DND-41 (cell line): ENCODE measurements around the gene ACSM4.

Experiments
- ATAC-seq: fragments of 200-7000 bp; cut with Tn5 transposase; 3 replicates; pipeline ENCODE4 v1.9.1; 2021; ENCODE audit warnings: low read depth; ENCODE audit not compliant: insufficient read depth
- DNase-seq: peaks from one replicate; pipeline ENCODE4 v3.0.0-alpha.2; 2020
- H2AFZ ChIP-seq: 2 replicates; pipeline ENCODE4 v1.6.0; 2012; ENCODE audit warnings: low read depth, low read length
- H3K27ac ChIP-seq: 2 replicates; pipeline ENCODE4 v1.5.1; 2012; ENCODE audit warnings: low read length, inconsistent platforms
- H3K27me3 ChIP-seq: fragments of 200-600 bp; sonication (generic); 2 replicates; pipeline ENCODE4 v1.6.0; 2012; ENCODE audit warnings: low read length, mild to moderate bottlenecking, inconsistent platforms; ENCODE audit not compliant: insufficient read depth, poor library complexity
- H3K36me3 ChIP-seq: 2 replicates; pipeline ENCODE4 v1.5.1; 2012; ENCODE audit warnings: low read length, inconsistent platforms; ENCODE audit not compliant: insufficient read depth
- H3K4me1 ChIP-seq: 2 replicates; pipeline ENCODE4 v1.5.1; 2012; ENCODE audit warnings: mild to moderate bottlenecking, low read length; ENCODE audit not compliant: insufficient read depth
- H3K4me2 ChIP-seq: 2 replicates; pipeline ENCODE4 v1.6.0; 2012; ENCODE audit warnings: mild to moderate bottlenecking, moderate library complexity, low read length, inconsistent platforms; ENCODE audit not compliant: insufficient read depth
- H3K4me3 ChIP-seq, 2 experiments: fragments of 200-600 bp in 1 of 2; shearing (Covaris generic) in 1 of 2; 2 replicates each; pipeline ENCODE4 v1.5.1; 2012 to 2016; ENCODE audit warnings: inconsistent platforms in 2 of 2, low read length in 2 of 2, mild to moderate bottlenecking in 2 of 2, low read depth in 1 of 2, moderate library complexity in 1 of 2
- H3K79me2 ChIP-seq: 2 replicates; pipeline ENCODE4 v1.6.0; 2012; ENCODE audit warnings: low read length, inconsistent platforms; ENCODE audit not compliant: insufficient read depth
- H3K9ac ChIP-seq: 2 replicates; pipeline ENCODE4 v1.6.0; 2012; ENCODE audit warnings: low read depth, mild to moderate bottlenecking, inconsistent platforms, low read length, moderate library complexity
- H3K9me3 ChIP-seq: 2 replicates; pipeline ENCODE4 v1.5.1; 2012; ENCODE audit warnings: low read length, moderate library complexity, mild to moderate bottlenecking, inconsistent platforms; ENCODE audit not compliant: insufficient read depth, severe bottlenecking
- H4K20me1 ChIP-seq: 2 replicates; pipeline ENCODE4 v1.6.0; 2012; ENCODE audit warnings: low read length; ENCODE audit not compliant: insufficient read depth
- CTCF ChIP-seq: IDR thresholded peaks from 2 replicates; pipeline ENCODE4 v1.5.1; 2012; ENCODE audit warnings: borderline replicate concordance, low read length, moderate library complexity, mild to moderate bottlenecking; ENCODE audit not compliant: poor library complexity, severe bottlenecking; ENCODE audit errors: extremely low read depth
- EZH2 ChIP-seq: IDR thresholded peaks from 3 replicates; pipeline ENCODE4 v1.6.1; 2012; ENCODE audit warnings: borderline replicate concordance, low read depth, mild to moderate bottlenecking, moderate library complexity, low read length, inconsistent platforms; ENCODE audit not compliant: severe bottlenecking

The ACSM4 gene

GRCh38 chr12:7344833-7345606, 41.1 kb downstream of the ACSM4 start:
- Histone ChIP-seq H3K27ac (no peak overlapping the region), H3K9me3 (peaks cover 10% of the 10 kb centered on the region), H3K4me3 (no peak overlapping the region), H3K27me3 (peaks cover 13% of the 10 kb centered on the region), H3K4me1 (peaks cover 18% of the 10 kb centered on the region), H4K20me1 (no peaks in the 10 kb centered on the region; the same call in 1 of the 2 replicates), H3K9ac (no peak overlapping the region), H3K36me3 (no peaks in the 10 kb centered on the region), H3K4me2 (no peak overlapping the region), H3K79me2 (no peaks in the 10 kb centered on the region), H2AFZ (no peak overlapping the region)
- ATAC-seq (no peak), DNase-seq (no peak)
- TF ChIP-seq EZH2 = no peak
- no peak for TF ChIP-seq CTCF

GRCh38 chr12:7346551-7347225, 42.8 kb downstream of the ACSM4 start:
- H3K4me3 ChIP-seq = no peak overlapping the region
- no peak for TF ChIP-seq EZH2
- TF ChIP-seq CTCF = no peak
- H3K4me1 ChIP-seq = peaks cover 18% of the 10 kb centered on the region
- no peak overlapping the region for H3K27ac ChIP-seq
- no peaks in the 10 kb centered on the region; the same call in 1 of the 2 replicates for H4K20me1 ChIP-seq
- peak overlapping the region; percentile 9; the same call in 1 of the 2 replicates for H3K4me2 ChIP-seq
- ATAC-seq (peak; percentile 97), DNase-seq (peak; percentile 36)
- H3K27me3 ChIP-seq = peaks cover 20% of the 10 kb centered on the region
- peaks cover 10% of the 10 kb centered on the region for H3K9me3 ChIP-seq
- no peaks in the 10 kb centered on the region for H3K79me2 ChIP-seq
- H2AFZ ChIP-seq = no peak overlapping the region
- no peak overlapping the region for H3K9ac ChIP-seq
- H3K36me3 ChIP-seq = no peaks in the 10 kb centered on the region

GRCh38 chr12:7349418-7349817, 45.5 kb downstream of the ACSM4 start:
- Histone ChIP-seq H3K36me3 (no peaks in the 10 kb centered on the region), H3K9ac (no peak overlapping the region), H3K4me3 (no peak overlapping the region), H3K27me3 (peaks cover 27% of the 10 kb centered on the region), H4K20me1 (no peaks in the 10 kb centered on the region; the same call in 1 of the 2 replicates), H3K4me2 (no peak overlapping the region), H3K79me2 (no peaks in the 10 kb centered on the region), H2AFZ (no peak overlapping the region), H3K4me1 (peaks cover 18% of the 10 kb centered on the region), H3K27ac (no peak overlapping the region), H3K9me3 (peaks cover 8% of the 10 kb centered on the region)
- ATAC-seq = no peak
- DNase-seq = no peak
- TF ChIP-seq CTCF = no peak
- TF ChIP-seq EZH2 = no peak
